ENCODE results near the gene COL27A1.

COL27A1 gene

GRCh38 chr9:114141553-114142402 is 13.6 kb upstream of the COL27A1 start:
- in situ Hi-C loops (cut with MboI; ENCODE audit: low sequenced_read_pairs): no loop called here

DNA sequence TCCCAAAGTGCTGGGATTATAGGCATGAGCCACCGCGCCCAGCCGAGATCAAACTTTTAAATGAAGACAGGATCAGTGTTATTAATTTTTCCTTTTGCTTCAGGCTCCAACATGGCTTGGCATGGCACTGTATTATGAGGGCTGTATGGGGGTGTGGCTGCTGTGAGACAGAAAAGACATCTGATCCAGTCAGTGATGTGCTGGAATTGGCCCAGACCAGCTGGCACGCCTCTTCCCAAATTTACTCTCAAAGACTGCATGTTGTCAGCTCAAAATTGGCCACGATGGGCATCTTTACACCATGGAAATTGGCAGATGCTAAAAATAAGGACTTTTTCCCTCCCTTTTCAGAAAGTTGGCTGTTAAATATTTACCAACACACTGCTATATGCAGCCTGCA is 12.1 kb upstream of the COL27A1 start:
- in situ Hi-C loops (cut with MboI; ENCODE audit: low sequenced_read_pairs): no loop called here

DNA sequence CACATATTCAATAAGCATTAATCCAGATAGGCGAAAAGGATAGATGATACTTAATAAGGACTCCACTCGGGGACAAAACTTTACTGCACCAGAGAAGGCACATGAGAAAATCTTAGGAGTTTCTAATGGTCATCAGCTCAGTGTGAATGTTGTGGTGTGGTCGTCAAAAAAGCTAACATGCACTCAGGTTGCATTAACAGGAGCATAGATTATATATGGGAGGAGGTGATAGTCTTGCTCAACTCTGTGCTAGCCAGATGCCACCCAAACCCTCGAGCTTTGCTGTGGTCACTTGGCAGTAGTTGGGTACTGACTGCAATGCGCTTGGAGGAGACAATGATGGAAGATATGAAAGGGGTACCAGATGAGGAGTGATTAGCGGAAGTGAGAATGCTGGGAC is 8.6 kb upstream of the COL27A1 start:
- in situ Hi-C loops (cut with MboI; ENCODE audit: low sequenced_read_pairs): no loop called here

GRCh38 chr9:114149181-114149580 is 6.2 kb upstream of the COL27A1 start:
- in situ Hi-C loops (cut with MboI; ENCODE audit: low sequenced_read_pairs): no loop called here

DNA sequence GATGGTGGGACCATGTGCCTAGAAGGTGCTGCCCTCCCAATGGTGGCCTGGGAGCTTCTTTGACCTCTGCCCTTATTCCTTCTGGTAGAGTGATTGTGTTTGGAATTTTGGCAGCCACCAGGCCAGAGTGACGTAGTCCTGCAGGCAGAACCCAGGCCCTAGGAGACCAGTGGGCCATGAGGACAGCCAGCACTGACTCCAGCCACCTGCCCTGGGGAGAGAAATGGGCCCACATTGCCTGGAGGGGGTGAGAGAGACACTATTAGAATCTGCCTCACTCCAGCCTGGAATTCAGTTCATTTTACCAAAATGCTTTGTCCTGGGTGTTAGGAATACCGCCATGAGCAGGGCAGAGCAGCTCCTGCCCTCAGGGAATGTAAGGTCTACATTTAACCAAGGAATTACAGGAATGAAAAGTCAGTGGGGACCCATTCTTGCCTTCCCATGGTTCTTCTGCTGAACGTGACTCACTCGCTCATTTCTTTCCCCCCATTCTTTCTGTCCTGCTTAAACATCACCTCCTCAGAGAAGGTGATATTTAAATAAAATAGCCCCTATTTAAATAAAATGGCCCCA is 5.5 kb upstream of the COL27A1 start:
- in situ Hi-C loops (cut with MboI; ENCODE audit: low sequenced_read_pairs): no loop called here

GRCh38 chr9:114150608-114151007 is 4.7 kb upstream of the COL27A1 start:
- in situ Hi-C loops (cut with MboI; ENCODE audit: low sequenced_read_pairs): no loop called here

DNA sequence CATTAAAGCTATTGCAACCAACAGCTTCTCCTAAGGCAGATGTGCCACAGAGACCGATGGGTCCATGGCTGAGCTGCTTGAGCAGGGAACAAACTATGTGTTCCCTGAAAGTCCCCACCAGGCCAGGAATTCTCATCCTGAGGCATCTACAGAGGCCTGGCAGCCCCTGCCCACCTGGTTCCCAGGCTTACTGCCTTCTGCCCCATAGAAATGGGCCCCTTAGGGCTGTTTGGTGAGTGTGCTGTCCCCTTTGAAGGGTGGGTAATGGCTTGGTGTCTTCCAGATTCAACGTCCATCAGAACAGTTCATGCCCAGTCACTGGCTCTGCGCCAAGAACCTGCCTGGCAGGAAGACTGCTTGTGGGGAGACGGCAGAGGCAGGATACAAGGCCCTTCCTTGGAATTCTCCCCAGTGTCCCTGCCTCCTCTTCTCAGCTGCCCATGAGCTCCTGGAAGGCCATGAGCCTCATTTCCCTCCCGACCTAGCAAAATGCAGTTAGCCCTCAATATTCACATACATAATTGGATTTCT is 3.8 kb upstream of the COL27A1 start:
- in situ Hi-C loops (cut with MboI; ENCODE audit: low sequenced_read_pairs): no loop called here

DNA sequence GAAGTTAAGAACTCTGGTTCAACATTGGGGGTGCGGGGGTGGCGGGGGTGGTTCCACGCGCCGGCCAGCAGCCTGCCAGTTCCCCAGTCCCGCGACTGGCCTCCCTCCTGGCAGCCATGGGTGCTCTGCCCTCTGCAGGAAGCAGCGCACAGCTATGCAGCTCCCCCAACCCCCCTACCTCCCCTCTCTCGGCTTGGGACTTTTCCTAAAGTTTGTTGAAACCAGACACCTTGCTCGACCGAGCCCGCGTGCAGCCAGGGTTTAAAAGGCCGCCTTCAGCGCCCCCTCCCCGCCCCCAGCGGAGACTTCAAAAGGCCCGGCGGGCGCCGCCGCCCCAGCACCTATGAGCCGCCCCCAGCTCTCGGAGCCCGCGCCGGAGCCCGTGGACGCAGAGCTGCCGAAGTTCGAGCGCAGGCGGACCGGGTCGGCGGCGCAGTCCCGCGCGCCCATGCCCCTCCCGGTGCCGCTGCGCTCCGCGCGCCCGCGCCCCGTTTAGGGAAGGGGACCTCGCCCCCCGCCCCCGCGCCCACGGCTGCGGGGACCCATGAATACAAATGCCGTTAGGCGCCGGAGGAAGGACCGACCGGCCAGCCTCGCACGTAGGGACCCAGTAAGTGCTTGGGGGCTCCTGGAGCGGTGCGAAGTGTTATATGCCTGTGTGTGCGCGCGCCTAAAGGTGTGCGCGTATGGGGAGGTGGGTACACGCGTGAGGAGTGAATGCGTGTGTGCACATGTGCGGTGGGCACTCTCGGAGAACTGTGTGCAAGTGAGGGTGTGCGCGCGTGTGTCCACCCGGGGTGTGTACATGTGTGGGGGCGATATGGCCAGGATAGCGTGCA is 1.4 kb upstream of the COL27A1 start:
- in situ Hi-C loops (cut with MboI; ENCODE audit: low sequenced_read_pairs): no loop called here

DNA sequence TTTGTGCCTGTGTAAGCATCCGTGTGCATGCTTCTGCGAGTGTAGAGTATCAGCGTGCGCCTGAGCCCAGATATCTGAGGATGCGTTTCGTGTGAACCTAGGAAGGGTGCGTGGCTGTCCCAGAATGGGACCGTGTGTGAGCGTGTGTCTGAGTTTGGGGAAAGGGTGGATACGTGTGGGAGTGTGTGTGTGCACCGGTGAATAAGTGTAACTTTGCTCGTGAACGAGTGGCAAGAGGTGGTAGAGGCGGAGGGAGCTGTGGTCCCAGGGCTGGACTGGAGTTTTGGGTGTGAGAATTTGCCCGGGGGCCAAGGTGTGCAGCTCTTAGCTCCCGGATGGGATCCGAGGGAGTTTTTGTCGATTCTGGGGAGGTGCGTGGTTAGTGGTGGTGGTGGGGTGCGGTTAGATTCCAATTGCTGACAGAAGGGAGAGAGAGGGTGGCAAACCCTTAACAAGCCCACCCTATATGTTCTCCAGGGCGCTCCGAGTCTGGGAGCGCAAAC is 686 bp upstream of the COL27A1 start:
- in situ Hi-C loops (cut with MboI; ENCODE audit: low sequenced_read_pairs): no loop called here

- in situ Hi-C loops (cut with MboI; ENCODE audit: low sequenced_read_pairs): no loop called here
Measured at GRCh38 chr9:114155995-114156656, 789 bp downstream of the COL27A1 start.

DNA sequence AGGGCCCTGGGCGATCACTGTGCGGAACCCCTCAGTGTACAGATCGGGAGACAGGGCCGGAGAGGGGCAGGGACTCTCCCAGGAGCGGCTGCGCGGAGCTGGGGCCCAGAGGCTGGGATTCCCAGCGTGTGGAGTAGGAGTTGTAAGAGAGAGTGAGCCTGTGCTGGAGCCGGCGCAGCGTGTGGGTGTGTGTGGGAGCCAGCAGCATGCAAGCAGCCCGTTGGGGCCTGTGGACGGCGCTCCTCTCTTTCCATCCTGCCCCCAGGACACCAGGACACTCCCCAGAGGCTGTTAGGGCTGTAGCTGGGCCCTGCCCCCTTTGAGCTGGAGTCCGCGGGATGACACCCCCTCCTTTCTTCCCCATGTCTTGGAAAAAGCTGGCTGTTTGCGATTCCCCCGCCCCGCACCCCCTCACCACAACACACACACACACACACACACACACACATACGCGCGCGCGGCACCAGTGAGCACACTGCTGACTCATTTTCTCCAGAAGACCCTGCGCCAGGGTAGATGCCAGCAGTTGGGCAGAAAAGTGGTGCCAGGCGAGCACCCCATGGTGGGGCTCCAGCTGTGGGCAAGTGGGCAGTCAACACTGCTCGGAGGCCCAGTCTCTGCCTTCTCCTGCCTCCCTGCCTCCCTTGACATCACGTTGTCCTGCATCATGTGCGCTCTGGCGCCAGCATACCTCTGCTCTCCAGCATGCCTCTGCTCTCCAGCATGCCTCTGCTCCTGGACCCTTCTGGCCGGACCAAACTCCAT is 1.5 kb downstream of the COL27A1 start:
- in situ Hi-C loops (cut with MboI; ENCODE audit: low sequenced_read_pairs): no loop called here

DNA sequence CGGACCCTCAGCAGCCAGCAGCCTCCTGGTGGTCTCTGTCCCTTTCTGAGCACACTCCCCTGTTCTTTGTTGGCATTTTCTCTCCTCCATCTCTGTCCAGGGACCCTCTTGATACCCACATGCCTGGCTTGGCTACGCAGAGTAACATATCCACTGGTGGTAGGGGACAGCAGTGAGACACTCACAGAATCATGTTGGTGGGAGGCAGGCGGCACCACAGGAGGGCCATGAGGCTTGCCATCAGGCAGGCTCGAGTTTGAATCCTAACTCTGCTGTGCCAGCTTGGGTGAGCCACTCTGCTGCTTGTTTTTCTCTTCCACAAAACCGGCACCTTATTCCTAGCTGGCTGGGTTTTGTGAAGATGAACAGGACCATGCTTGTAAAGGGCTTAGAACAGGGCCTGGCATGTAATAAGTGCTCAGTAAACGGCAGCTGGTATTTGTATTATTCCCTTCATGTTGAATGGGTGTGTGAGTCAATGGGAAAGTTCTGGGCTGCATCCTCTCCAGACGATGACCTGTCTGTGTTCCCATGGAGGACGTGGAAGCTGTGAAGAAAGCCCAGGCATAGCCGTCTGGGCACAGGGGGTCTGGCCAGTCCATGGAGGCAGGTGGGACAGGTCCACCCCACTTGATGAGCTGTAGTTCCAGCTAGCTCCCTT is 2.3 kb downstream of the COL27A1 start:
- in situ Hi-C loops (cut with MboI; ENCODE audit: low sequenced_read_pairs): no loop called here

GRCh38 chr9:114158482-114159130 is 3.3 kb downstream of the COL27A1 start:
- in situ Hi-C loops (cut with MboI; ENCODE audit: low sequenced_read_pairs): no loop called here

GRCh38 chr9:114159691-114160090 is 4.4 kb downstream of the COL27A1 start:
- in situ Hi-C loops (cut with MboI; ENCODE audit: low sequenced_read_pairs): no loop called here

DNA sequence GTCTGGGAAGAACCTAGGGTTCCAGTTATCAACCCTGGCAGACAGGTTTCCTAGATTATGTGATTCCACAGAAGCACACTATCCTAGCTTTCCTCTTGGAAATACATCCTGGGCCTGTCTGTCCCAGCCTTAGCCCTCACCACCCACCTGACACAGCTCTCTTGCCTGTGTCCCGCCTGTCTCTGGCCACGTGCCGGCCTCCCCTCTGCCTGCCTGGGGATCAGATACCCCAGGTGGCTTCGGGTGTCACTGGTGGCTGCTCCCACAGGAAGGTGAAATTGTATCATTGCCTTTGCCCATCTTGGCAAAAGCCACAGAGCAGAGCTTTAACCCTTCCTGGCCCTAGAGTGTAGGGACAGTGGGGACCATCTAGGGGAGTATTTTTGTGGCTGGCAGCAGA is 6.2 kb downstream of the COL27A1 start:
- in situ Hi-C loops (cut with MboI; ENCODE audit: low sequenced_read_pairs): no loop called here

DNA sequence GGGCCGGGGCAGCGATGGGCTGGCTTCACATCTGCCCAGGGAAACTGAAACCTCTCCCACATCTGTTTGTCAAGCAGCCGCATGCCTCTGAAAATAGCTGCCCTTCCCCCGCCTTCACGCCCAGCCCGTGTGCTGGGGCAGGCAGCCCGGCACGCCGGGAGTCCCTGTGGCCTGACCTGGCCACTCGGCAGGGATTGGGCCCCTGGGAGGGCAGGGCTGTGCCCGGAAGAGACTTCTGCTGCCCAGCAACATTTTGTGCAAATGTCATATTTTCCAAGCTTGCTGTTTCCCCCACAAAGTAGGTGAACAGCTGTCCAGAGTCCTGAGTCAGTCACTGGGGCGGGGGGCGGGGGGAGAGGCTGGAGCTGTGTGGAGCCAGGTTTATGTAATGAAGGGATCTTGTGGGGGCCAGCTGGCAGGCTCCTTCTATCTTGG is 8.2 kb downstream of the COL27A1 start:
- in situ Hi-C loops (cut with MboI; ENCODE audit: low sequenced_read_pairs): no loop called here

DNA sequence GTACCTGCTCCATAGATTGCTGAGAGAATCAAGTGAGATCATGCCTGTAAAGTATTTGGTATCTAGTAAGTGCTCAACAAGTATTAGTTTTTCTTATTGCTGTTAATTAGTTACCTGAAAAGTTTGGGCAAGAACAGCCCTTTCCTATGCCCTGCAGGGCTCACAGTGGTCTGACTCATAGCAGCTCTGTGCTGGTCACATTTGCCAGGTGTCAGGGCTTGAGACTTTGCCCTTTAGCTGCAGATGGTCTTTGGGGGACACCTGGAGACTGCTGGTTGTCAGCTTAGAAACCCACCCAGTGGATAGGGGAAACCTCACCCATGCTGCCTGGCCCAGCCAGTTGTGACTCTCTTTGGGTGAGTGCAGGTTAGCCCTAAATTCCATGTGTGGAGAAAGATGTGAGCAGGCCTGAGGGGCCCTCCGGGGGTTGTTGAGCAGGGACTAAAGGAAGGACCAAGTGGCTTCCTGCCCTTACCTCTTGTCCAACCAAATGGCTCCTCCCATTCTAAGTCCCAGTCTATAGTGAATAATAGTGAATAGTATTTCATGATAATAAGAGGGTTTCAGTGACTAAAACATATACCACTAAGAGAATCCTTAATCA is 9.0 kb downstream of the COL27A1 start:
- in situ Hi-C loops (cut with MboI; ENCODE audit: low sequenced_read_pairs): no loop called here

DNA sequence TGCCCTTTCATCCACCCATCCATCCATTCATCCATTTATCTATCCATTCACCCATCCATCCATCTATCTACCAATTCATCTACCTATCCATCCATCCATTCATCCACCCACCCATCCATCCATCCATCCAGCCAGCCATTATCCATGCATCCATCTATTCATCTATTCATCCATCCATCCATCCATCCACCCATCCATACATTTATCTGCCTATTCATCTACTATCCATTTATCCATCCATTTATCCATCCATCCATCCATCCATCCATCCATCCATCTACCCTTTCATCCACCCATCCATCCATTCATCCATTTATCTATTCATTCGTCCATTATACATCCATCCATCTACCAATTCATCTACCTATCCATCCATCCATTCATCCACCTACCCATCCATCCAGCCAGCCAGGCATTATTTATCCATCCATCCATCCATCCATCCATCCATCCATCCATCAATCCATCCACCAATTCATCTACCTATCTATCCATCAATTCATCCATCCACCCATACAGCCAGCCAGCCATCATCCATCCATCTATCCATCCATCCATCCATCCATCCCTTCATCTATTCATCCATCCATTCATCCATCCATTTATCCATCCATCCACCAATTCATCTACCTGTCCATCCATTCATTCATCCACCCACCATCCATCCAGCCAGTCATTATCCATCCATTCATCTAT is 10.2 kb downstream of the COL27A1 start:
- in situ Hi-C loops (cut with MboI; ENCODE audit: low sequenced_read_pairs): no loop called here
